K562 (cell line): ENCODE data around the gene TXNIP. TPM values are rescaled to one million over a fixed set of nuclear protein-coding genes. Genes with fewer than 3 reads are reported as not detected.

Experiments used
- ATAC-seq: fragments of 200-7000 bp; cut with Tn5 transposase; 3 replicates; pipeline ENCODE4 v1.9.1; 2020; ENCODE audit warnings: moderate library complexity
- BruUV-seq: library from RNA; stranded (reverse); fragments of 400-500 nt; replicated peaks from 2 replicates; lab custom pipeline; 2021; lab: Mats Ljungman, UMichigan
- CTCF ChIA-PET: fragments of 300-600 bp; formaldehyde crosslinking; extraction: SDS; loops from one replicate; lab custom pipeline; 2021; ENCODE audit warnings: low intra/inter-chr PET ratio; lab: Yijun Ruan, JAX
- POLR2A ChIA-PET: fragments of 300-600, 350-650 bp; sonication (Branson Sonifier 250); formaldehyde crosslinking; extraction: SDS; loops from one replicate; lab custom pipeline; 2021; ENCODE audit warnings: antibody characterized with exemption, inconsistent platforms; lab: Yijun Ruan, JAX
- DNase-seq, 4 experiments: peaks; one replicate each; pipeline versions ENCODE4 v3.0.0 to v3.0.0-alpha.2; 2011 to 2018; ENCODE audit warnings: low spot score in 3 of 4, mixed read lengths in 3 of 4; ENCODE audit errors: extremely low read depth in 1 of 4
- FAIRE-seq: peaks from 2 replicates; lab custom pipeline; 2011; peaks lifted over from hg19 to GRCh38; lab: Jason Lieb, UNC
- H2AFZ ChIP-seq: 2 replicates; pipeline ENCODE4 v1.6.0; 2011; ENCODE audit warnings: low read depth, low read length, control low read depth, inconsistent platforms
- H3K27ac ChIP-seq: fragments of 200-600 bp; 3 replicates; pipeline ENCODE4 v1.8.0; 2011; ENCODE audit warnings: low read depth, mild to moderate bottlenecking, control low read depth, inconsistent platforms, low read length, moderate library complexity, mixed read lengths; ENCODE audit errors: extremely low read depth
- H3K27me3 ChIP-seq, 2 experiments: fragments of 300-600 bp in 1 of 2; 2 replicates in 1 of 2; 3 replicates in 1 of 2; pipeline versions ENCODE4 v1.6.0 to v1.8.0; 2011; ENCODE audit warnings: inconsistent platforms in 2 of 2, low read length in 2 of 2, mild to moderate bottlenecking in 1 of 2, mixed read lengths in 1 of 2, moderate library complexity in 1 of 2; ENCODE audit not compliant: control insufficient read depth in 2 of 2, insufficient read depth in 2 of 2
- H3K36me3 ChIP-seq: fragments of 300-600 bp; 3 replicates; pipeline ENCODE4 v1.8.0; 2011; ENCODE audit warnings: mild to moderate bottlenecking, low read length, inconsistent platforms; ENCODE audit not compliant: control insufficient read depth, insufficient read depth
- H3K4me1 ChIP-seq, 2 experiments: fragments of 200-600 bp in 1 of 2; replicated peaks in 1 of 2; 2 replicates in 1 of 2; 3 replicates in 1 of 2; pipeline versions ENCODE4 v1.5.1 to v1.8.0; 2011; ENCODE audit warnings: inconsistent platforms in 2 of 2, low read length in 2 of 2, mild to moderate bottlenecking in 1 of 2, mixed read lengths in 1 of 2, moderate library complexity in 1 of 2; ENCODE audit not compliant: control insufficient read depth in 2 of 2, insufficient read depth in 2 of 2
- H3K4me2 ChIP-seq: 2 replicates; pipeline ENCODE4 v1.6.1; 2011; ENCODE audit warnings: low read length, control low read depth, inconsistent platforms, mixed read lengths; ENCODE audit not compliant: insufficient read depth
- H3K4me3 ChIP-seq: fragments of 200-600 bp; sonication (generic), shearing (Covaris generic); 2 replicates; pipeline ENCODE4 v1.5.1; 2016; ENCODE audit warnings: control low read depth, inconsistent platforms
- H3K79me2 ChIP-seq: fragments of 200-600 bp; 3 replicates; pipeline ENCODE4 v1.8.0; 2011; ENCODE audit warnings: low read length, inconsistent platforms; ENCODE audit not compliant: control insufficient read depth, insufficient read depth
- H3K9ac ChIP-seq, 2 experiments: 2 replicates each; pipeline versions ENCODE4 v1.6.0 to v1.6.1; 2011; ENCODE audit warnings: low read depth in 2 of 2, low read length in 2 of 2, control low read depth in 1 of 2, inconsistent platforms in 1 of 2, mild to moderate bottlenecking in 1 of 2, mixed read lengths in 1 of 2; ENCODE audit not compliant: insufficient read depth in 1 of 2
- H3K9me1 ChIP-seq: one replicate; pipeline ENCODE4 v1.6.0; 2011; ENCODE audit warnings: inconsistent platforms, mild to moderate bottlenecking, low read length, moderate library complexity; ENCODE audit not compliant: control insufficient read depth, insufficient read depth
- H3K9me3 ChIP-seq: replicated peaks from 2 replicates; pipeline ENCODE4 v1.5.1; 2011; ENCODE audit warnings: low read depth, low read length, inconsistent platforms; ENCODE audit not compliant: control insufficient read depth, insufficient read depth
- H4K20me1 ChIP-seq: replicated peaks from 2 replicates; pipeline ENCODE4 v1.6.1; 2011; ENCODE audit warnings: low read length, inconsistent platforms, mixed read lengths; ENCODE audit not compliant: control insufficient read depth, insufficient read depth
- BDP1 ChIP-seq: IDR thresholded peaks from 3 replicates; pipeline ENCODE4 v1.6.1; 2011; ENCODE audit not compliant: insufficient read length, insufficient read depth
- CHCHD3 ChIP-seq: fragments of 250-450 bp; sonication (Bioruptor Pico); IDR thresholded peaks from 2 replicates; pipeline ENCODE4 v2.1.2; 2022; ENCODE audit warnings: mild to moderate bottlenecking
- HDAC6 ChIP-seq: IDR thresholded peaks from 2 replicates; pipeline ENCODE4 v1.6.1; 2012; ENCODE audit warnings: low read depth, mild to moderate bottlenecking, control low read depth, inconsistent platforms, low read length, moderate library complexity
- HNRNPLL ChIP-seq: fragments of 200-400 bp; formaldehyde crosslinking; IDR thresholded peaks from 2 replicates; pipeline ENCODE4 v1.6.1; 2017; ENCODE audit warnings: low read length, low read depth, mild to moderate bottlenecking; ENCODE audit not compliant: poor library complexity, severe bottlenecking
- NR2C2 ChIP-seq, 2 experiments: fragments of 200-800 bp in 1 of 2; sonication (Bioruptor generic) in 1 of 2; sonication (generic) in 1 of 2; formaldehyde crosslinking in 1 of 2; IDR thresholded peaks; 2 replicates each; pipeline versions ENCODE4 v1.6.1 to v1.8.0; 2016 to 2022; ENCODE audit warnings: mild to moderate bottlenecking in 1 of 2, missing compliant biosample characterization in 1 of 2, missing genetic modification characterization in 1 of 2, missing genetic modification reagents in 1 of 2
- PHB2 ChIP-seq: fragments of 450-650 bp; IDR thresholded peaks from 2 replicates; pipeline ENCODE4 v1.6.1; 2017; ENCODE audit warnings: low read depth
- PHF8 ChIP-seq: fragments of 200-600 bp; sonication (generic); IDR thresholded peaks from 2 replicates; pipeline ENCODE4 v1.6.1; 2012; ENCODE audit warnings: mixed run types, mild to moderate bottlenecking, inconsistent platforms, low read length, moderate library complexity, borderline replicate concordance
- RBFOX2 ChIP-seq: fragments of 200-400 bp; formaldehyde crosslinking; IDR thresholded peaks from 2 replicates; pipeline ENCODE4 v1.6.1; 2017; ENCODE audit warnings: low read depth, mild to moderate bottlenecking, low read length, moderate library complexity
- ZNF133 ChIP-seq: fragments of 250-450 bp; sonication (Bioruptor Pico); IDR thresholded peaks from 2 replicates; pipeline ENCODE4 v1.4.0; 2020; ENCODE audit warnings: mild to moderate bottlenecking
- ZNF324 ChIP-seq: fragments of 250-450 bp; sonication (Bioruptor Pico); IDR thresholded peaks from 2 replicates; pipeline ENCODE4 v1.4.0; 2020; ENCODE audit warnings: mild to moderate bottlenecking
- ZNF76 ChIP-seq: fragments of 250-450 bp; sonication (Bioruptor Pico); IDR thresholded peaks from 2 replicates; pipeline ENCODE4 v1.4.0; 2020; ENCODE audit warnings: mild to moderate bottlenecking, moderate library complexity, borderline replicate concordance
- WGBS: fragments of 100-300 bp; shearing (Covaris generic); methylation state at CpG from one replicate; pipeline ENCODE4 v1.1.6; 2016; ENCODE audit warnings: low coverage, mixed read lengths; ENCODE audit not compliant: insufficient coverage; ENCODE audit errors: missing lambda C conversion rate; 5-methylcytosine and 5-hydroxymethylcytosine counted together
- in situ Hi-C: fragments of 300-500 bp; cut with MboI; formaldehyde crosslinking; loops from 4 replicates; pipeline ENCODE4 v1.15.0; 2018; ENCODE audit warnings: inconsistent platforms, mixed read lengths
- intact Hi-C: fragments of 100-400 bp; cut with micrococcal nuclease; formaldehyde crosslinking; loops from 2 replicates; pipeline ENCODE4 v1.14.2; 2022
- polyA plus RNA-seq, 8 experiments: library from polyadenylated mRNA; depleted of rRNA in 4 of 8; stranded (reverse) in 5 of 8; unstranded in 3 of 8; fragments of >200 nt; fragmentation: Nextera tagmentation in 2 of 8; fragmentation: Illumina TruSeq in 1 of 8; extraction: Ambion mirVana in 2 of 8; extraction: Trizol in 1 of 8; gene quantifications; 2 replicates each; pipeline versions ENCODE4 v1.2.1 to v1.2.3, GENCODE V29; 2011 to 2014; ENCODE audit warnings: inconsistent platforms in 1 of 8, missing spikeins in 1 of 8
- total RNA-seq, 7 experiments: library from RNA; depleted of rRNA in 6 of 7; stranded (reverse); fragments of >200 nt in 6 of 7; fragmentation: Illumina TruSeq in 2 of 7; extraction: Trizol in 2 of 7; gene quantifications; 2 replicates each; pipeline versions ENCODE4 v1.2.1 to v1.2.3, GENCODE V29; 2011 to 2021; ENCODE audit warnings: low replicate concordance in 1 of 7
- TF ChIP-seq, protein P1 (sequence below): fragments of 250-450 bp; sonication (Bioruptor Pico); IDR thresholded peaks from 2 replicates; pipeline ENCODE4 v1.5.0; 2021; ENCODE audit warnings: mild to moderate bottlenecking, moderate library complexity
- TF ChIP-seq, protein P2 (sequence below): fragments of 250-450 bp; sonication (Bioruptor Pico); IDR thresholded peaks from 2 replicates; pipeline ENCODE4 v1.6.1; 2021; ENCODE audit warnings: mild to moderate bottlenecking
- TF ChIP-seq, protein P3 (sequence below): fragments of 250-450 bp; sonication (Bioruptor Pico); IDR thresholded peaks from 2 replicates; pipeline ENCODE4 v1.5.0; 2022; ENCODE audit warnings: mild to moderate bottlenecking

TXNIP gene
- total and polyA plus RNA-seq, 9 of the 15 experiments (the other 6 are each of a cell fraction or from before 2014, with no cell fraction given): 120 to 499 (median 257) TPM

DNA sequence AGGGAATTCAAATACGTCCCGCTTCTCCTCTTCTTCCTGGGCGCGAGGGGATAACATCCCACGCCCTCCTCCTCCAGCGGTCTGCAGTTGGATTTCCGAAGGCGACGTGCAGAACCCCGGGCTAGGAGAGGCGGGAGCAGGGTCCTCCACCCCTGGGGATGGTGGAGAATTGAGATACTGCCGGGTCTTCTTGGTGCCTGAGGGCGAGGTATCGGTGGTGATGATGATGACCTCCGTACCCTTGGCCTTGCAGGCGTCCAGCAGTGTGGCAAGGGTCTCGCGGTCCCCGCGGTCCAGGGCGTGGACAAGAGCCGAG is 35.3 kb downstream of the TXNIP start:
- H2AFZ ChIP-seq: no peak overlapping the region
- no peaks in the 10 kb centered on the region; a peak in 1 of 5 replicates for H3K27me3 ChIP-seq
- no peak overlapping the region for H3K4me3 ChIP-seq
- no peaks in the 10 kb centered on the region for H4K20me1 ChIP-seq
- no peak overlapping the region for H3K27ac ChIP-seq
- CTCF ChIA-PET: no interaction called here
- peaks cover 34 to 39% of the 10 kb centered on the region in 2 experiments; a peak in 4 of 5 replicates for H3K4me1 ChIP-seq
- intact Hi-C loops: no loop called here
- no peak for DNase-seq
- WGBS: 60% methylated on average over 1 of the region's 22 CpGs
- in situ Hi-C loops: no loop called here
- TF ChIP-seq PHF8: no peak
- TF ChIP-seq, protein P1, sequence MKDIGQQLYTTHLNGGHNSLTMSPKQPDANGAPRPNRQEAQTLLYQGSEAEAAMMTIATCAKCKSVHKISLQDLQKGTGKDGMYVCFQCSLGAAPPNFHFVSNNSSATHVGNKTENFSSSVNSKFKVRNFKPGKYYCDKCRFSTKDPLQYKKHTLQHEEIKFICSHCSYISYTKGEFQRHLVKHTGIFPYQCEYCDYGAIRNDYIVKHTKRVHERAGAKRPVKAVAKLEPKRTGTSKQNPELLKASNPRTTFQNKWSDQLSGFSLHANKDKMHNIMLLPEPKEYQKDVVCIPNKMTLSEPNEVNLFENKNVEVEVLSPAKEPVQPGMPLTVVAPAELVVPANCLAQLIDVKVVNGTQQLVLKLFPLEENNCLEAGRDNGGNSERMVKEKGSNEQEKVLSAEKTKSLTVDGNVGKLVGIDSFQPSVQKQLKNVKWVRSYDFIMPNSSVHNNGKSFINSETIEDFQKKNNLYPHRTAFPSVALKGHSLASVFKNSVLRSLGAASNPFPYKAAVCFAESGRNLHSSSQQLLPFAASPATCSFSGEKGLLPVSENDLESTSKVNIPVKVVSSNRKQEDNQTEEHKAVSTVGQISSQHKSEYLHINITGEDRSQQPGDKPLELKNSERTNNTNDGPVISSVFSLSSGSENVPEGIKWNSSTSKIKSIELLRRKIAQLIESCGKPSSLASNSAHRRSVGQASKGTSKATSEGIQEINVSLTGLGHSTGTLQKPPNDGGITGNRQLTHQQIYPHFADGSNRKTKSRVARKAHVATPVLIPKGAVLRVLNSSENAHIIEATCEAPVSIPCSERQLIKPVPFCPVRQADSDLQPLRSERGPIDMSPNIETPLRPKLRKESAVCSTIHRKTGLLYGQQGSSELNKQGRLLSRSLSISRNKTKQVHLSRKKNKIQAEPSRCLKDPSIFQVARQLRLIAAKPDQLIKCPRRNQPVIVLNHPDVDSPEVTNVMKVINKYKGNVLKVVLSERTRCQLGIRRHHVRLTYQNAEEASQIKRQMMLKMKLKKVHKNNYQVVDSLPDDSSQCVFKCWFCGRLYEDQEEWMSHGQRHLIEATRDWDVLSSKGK: no peak
- TF ChIP-seq PHB2: no peak
- TF ChIP-seq HDAC6: no peak
- no peak for TF ChIP-seq NR2C2 (CRISPR knock-in tag; IDR thresholded peaks at IDR 0.05)
- no peak for TF ChIP-seq NR2C2 (tag; IDR thresholded peaks at IDR 0.05)
- no peak for TF ChIP-seq ZNF324 (CRISPR knock-in tag)
- TF ChIP-seq, protein P2, sequence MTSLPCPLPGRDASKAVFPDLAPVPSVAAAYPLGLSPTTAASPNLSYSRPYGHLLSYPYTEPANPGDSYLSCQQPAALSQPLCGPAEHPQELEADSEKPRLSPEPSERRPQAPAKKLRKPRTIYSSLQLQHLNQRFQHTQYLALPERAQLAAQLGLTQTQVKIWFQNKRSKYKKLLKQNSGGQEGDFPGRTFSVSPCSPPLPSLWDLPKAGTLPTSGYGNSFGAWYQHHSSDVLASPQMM: no peak
- no peak for TF ChIP-seq HNRNPLL
- TF ChIP-seq ZNF76: no peak
- no peak for TF ChIP-seq ZNF133 (CRISPR knock-in tag)
- TF ChIP-seq BDP1: no peak
- no peak for TF ChIP-seq RBFOX2
- TF ChIP-seq, protein P3, sequence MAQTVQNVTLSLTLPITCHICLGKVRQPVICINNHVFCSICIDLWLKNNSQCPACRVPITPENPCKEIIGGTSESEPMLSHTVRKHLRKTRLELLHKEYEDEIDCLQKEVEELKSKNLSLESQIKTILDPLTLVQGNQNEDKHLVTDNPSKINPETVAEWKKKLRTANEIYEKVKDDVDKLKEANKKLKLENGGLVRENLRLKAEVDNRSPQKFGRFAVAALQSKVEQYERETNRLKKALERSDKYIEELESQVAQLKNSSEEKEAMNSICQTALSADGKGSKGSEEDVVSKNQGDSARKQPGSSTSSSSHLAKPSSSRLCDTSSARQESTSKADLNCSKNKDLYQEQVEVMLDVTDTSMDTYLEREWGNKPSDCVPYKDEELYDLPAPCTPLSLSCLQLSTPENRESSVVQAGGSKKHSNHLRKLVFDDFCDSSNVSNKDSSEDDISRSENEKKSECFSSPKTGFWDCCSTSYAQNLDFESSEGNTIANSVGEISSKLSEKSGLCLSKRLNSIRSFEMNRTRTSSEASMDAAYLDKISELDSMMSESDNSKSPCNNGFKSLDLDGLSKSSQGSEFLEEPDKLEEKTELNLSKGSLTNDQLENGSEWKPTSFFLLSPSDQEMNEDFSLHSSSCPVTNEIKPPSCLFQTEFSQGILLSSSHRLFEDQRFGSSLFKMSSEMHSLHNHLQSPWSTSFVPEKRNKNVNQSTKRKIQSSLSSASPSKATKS: no peak
- no peak for TF ChIP-seq CHCHD3
- TF ChIP-seq, all 486 proteins: peak for 0
- BruUV-seq: no TSS peak
- no peak overlapping the region for H3K9ac ChIP-seq
- no peaks in the 10 kb centered on the region for H3K9me3 ChIP-seq
- no peak overlapping the region for H3K4me2 ChIP-seq
- no peaks in the 10 kb centered on the region for H3K36me3 ChIP-seq
- POLR2A ChIA-PET: interaction anchor here (4.0 kb wide), 1 partner anchor 30 kb away, joined by 50 read pairs; no protein-coding TSS in a partner anchor
- FAIRE-seq (no peak), ATAC-seq (no peak)
- peaks cover 38% of the 10 kb centered on the region for H3K79me2 ChIP-seq
- no peaks in the 10 kb centered on the region for H3K9me1 ChIP-seq
